Measurements from ENCODE around the gene ANLN.
"Not testable (repeated sequence)": the region's sequence is repeated elsewhere in the genome, so short reads cannot be mapped to it uniquely, and the experiment has no call there.

ANLN gene

DNA sequence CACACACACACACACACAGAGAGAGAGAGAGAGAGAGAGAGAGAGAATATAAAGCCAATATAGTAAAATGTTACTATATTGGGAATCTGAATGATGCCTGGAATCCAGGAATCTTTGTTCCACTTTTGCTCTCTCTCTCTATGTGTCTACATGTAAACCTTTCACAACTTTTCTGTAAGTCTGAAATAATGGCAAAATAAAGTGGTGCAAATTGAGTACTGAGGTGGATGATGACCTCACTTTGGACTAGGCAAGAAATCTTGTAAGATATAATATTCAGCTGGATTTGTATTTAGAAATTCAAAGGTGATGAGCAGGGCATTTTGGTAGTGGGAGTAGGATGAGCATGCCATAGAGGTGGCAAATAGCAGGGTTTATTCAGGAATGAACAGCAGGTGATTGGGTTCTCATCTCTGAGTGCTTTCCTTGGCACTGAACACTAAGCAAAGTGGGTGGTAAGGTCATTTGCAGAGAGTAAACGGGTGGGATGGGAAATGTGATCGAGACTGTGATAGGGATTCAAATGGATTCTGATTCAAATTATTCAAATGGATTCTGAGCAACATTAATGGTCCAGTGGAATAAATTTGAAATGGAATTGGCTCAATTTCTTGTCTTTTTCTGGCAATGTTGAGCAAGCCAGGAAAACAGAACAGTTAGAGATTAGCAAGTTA is 9.7 kb upstream of the ANLN start:
- no peak for DNase-seq

DNA sequence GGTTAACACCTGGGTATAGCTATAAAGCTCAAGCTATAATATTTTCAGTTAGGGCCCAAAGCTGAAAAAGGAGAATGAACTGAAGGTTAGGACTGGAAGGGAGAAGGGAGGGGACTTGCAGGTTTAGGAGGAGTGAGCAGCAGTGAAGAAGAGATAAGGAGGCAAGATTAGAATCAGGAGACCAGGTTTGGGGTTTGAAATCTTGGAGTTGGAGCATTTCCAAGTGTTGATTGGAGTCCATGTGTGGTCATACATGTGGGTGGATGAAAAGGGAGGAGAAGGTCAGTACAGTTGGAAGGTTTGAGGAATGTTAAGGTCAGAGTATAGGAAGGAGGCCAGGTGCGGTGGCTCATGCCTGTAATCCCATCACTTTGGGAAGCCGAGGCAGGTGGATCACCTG is 8.6 kb upstream of the ANLN start:
- no peak for DNase-seq

DNA sequence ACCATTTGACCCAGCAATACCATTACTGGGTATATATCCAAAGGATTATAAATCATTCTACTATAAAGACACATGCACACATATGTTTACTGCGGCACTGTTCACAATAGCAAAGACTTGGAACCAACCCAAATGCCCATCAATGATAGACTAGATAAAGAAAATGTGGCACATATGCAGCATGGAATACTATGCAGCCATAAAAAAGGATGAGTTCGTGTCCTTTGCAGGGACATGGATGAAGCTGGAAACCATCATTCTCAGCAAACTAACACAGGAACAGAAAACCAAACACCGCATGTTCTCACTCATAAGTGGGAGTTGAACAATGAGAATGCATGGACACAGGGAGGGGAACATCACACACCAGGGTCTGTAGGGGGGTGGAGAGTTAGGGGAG is 6.4 kb upstream of the ANLN start:
- DNase-seq = not testable (repeated sequence)

DNA sequence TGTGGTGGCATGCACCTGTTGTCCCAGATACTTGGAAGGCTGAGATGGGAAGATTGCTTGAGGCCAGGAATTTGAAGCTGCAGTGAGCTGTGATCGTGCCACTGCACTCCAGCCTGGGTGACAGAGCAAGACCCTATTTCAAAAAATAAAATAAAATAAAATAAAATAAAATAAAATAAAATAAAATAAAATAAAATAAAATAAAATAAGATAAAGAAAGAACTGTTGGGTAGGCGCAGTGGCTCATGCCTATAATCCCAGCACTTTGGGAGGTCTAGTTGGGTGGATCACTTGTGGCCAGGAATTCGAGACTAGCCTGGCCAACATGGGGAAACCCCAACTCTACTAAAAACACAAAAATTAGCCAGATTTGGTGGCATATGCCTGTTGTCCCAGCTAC is 4.0 kb upstream of the ANLN start:
- not testable (repeated sequence) for DNase-seq

DNA sequence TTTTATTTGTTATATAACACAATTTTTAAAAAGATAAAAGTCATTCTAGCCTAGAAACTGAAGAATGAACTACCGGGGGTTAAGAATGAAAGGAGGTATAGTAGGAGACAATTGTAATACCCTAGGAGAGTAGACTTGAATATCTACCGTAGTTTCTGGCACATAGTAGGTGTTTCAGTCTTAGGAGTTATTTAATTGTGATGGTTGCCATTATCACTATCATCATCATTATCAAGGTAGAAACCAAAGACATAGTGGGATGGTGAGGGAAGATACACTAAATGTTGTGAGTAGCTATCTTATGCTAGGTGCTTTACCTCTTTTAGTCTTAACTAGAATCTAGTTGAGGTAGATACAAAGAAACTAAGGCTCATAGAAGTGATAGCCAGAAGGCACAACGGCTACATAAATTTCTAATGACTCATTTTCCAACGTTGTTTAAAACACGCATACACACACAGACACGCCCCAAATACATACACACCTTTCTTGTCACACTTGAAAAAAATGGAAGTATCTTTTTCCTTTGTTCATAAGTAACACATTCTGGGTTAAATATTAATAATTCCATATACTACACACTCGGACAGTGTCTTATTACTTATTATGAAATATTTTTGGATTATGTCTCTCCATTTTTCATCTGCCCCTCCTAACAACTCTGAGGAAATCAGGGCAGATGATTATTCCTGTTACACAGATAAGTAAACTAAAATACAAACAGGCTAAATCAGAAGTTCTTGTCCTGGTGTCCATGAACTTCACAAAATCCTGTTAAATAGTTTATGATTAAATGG is 2.0 kb upstream of the ANLN start:
- no peak for DNase-seq

DNA sequence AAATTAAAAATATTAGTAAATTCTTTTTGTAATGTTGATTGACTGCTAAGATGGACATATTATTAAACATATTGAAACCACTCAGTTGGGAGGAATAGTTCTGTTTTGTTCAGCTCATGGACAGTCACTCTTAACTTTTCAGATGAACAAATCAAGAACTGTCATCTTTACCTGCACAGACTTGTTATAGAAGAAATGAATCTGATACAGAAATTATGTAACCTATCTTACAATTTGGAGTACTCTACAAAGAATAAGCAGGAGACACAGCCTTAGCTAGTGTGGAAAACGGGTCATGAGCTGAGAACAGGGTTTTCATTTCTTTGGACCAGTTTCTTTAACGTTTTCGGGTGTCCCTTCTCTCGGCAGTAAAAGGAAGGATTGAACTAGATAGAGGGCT is 1.2 kb upstream of the ANLN start:
- DNase-seq = no peak

DNA sequence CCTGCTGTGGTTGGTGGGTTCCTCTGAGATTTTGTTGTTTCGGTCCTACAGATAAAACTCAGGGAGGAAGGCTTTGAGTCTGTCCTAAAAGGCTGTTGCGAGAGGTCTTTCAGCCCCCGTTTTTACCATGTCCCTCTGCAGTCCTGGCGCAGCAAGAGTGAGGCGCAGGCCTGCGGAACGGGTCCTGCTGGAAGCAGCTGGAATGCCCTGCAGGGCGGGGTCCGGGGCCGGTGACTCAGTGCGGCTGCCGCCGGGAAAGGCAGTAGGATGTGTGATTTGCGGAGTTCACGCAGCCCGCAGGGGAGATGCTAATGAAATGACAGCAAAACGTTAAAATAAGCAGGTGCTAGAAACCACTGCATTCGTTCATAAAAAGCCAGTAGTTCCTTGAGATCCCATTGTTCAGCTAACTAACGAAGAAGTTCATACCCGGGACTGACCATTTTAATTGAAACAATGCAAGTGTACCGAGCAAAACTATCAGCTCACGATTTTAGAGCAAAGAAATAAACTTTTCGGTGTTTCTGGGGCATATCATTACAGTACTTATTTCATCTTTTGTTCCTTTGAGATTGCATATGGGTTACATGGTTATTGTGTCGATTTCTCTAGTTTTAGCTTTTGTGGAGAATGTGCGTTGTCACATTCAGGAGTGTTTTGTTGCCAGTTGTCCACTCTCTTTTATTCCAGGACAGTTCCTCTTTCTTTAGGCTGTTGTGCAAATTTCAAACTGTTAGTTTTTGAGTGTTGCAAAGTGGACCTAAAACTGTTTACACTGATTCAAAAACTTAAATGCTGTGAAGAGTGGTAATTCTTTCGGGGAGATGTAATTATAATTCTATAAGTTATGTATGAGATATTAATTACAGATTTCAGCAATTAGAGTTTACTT is 783 bp downstream of the ANLN start:
- peak in 16 of 56 donors; percentile 3 to 58 (median 24) for DNase-seq

DNA sequence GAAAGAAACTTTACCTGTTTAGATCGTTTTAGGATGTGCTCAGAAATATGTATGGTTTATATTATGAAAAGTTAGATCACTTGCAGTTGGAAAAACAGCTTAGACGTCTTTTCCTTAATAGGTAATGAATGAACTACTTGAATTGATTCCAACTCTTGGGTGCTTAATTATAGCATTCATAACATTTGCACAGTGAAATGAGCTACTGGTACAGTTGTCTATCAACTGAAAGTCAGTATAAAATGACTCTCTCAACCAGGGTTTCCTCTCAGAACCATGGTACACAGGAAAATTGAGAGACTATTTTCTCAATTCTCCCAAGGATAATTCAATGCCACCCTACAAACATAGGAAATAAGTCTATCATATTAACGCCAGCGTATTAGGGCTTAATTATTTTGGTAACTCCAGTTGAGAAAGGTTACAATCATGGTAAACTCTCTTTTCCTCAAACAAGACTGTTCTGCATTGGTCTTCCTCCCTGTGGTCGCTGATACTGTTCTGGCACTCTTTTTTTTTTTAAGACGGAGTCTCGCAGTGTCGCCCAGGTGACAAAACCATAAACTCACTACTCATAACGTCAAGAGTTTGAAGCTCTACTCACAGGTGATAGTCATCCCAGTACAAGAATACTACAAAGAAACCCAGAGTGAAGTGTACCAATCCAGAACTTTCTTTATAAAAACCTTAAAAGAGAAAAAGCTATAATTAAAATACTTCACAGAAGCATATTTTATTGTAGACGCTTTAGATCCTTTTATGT is 2.0 kb downstream of the ANLN start:
- DNase-seq = no peak

DNA sequence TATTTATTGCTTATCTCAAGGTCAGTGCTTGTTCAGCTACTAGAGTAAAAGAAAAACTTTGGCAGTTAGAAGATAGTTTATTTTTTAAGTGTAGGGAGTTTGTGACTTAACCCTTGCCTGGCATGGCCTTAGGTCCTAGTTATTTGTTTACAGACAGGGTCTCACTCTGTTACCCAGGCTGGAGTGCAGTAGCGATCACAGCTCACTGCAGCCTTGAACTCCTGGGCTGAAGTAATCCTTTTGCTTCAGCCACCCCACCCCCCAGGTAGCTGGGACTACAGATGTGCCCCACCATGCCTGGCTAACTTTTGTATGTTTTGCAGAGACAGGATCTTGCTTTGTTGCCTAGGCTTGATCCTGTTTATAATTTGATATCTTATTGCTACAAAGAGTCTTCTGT is 4.2 kb downstream of the ANLN start:
- DNase-seq = no peak

DNA sequence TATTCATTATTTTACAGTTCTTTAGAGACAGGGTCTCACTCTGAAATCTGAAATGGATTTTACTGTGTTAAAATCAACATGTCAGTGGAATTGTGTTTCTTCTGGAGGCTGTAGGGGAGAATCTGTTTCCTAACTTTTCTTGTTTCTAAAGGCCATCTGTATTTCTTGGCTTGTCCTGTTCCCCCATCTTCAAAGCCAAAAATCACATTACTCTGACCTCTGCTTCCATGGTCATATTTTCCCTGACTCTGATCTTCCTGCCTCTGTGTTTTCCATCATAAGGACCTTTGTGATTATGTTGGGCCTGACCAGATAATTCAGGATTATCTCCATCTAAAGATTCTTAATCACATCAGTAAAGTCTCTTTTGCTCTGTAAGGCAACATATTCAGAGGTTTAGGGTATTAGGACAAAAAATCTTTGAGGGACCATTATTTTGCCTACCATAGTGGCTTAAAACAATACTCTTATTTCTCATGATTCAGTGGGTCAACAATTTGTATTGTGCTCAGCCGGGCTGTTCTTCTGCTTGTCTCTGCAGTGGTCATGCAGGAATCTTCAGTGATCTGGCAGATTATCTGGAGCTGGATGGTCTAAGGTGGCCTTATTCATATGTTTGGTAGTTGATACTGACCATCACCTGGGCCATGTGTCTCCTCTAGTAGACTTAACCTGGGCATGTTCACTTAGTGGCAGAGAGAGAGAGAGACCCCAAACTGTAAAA is 5.7 kb downstream of the ANLN start:
- no peak for DNase-seq

DNA sequence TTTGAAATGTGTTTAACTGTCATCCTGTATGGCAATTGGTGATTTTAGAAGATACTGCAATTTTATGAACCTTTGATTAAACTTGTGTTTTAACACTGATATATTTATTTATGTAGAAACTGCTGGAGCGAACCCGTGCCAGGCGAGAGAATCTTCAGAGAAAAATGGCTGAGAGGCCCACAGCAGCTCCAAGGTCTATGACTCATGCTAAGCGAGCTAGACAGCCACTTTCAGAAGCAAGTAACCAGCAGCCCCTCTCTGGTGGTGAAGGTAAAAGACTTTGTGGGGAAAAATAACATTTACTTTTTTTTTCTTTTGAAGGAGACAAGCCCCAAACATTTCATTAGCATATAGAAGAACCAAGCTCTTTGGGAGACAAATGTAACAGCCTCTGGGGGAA is 6.5 kb downstream of the ANLN start:
- no peak for DNase-seq

DNA sequence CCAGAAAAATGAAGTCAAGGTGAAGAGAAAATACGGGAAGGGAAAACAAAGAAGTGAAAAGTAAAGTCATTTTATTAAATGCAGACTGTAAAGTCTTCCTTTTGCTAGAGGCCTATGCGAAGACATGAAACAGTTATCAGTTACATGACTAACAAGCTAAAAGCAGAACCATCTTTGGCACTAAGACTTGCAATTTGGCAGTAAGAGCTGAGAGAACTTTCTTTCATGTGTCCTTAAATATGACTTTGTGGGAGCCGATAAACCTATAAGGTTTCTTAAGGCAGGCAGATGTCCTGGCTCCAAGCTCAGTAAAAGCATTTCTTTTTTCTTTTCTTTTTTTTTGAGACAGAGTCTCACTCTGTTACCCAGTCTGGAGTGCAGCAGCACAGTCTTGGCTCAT is 10.4 kb downstream of the ANLN start:
- no peak for DNase-seq

DNA sequence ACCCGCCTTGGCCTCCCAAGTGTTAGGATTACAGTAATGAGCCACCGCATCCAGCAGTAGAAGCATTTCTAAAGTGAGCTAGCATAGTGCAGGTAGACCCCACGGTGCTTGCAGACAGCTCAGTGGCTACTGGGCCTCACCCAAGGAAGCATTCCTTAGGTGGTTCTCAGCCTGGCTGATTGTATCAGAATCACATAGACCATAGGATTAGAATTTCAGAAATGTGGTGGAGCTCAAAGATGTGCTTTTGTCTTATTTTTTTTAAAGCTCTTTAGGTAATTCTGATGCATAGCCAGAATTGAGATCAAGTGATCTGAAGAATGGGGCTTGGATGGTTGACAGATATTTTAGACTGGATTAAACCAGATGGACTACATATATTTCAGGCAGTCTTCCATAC is 10.9 kb downstream of the ANLN start:
- no peak for DNase-seq

DNA sequence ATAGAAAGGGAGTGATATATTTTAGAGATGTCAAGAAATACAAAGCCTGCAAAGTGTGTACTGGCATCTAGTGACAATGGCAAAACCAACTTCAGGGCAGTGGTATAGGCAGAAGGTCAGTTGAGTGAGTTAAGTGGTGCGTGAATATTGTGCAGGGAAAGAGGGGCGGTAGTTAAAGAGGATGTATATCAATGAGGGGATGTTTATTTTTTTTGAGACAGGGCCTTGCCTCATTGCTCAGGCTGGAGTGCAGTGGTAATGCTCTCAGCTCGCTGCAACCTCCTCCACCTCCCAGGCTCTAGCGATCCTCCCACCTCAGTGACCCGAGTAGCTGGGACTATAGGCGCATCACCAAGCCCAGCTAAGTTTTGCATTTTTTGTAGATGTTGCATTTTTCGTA is 13.8 kb downstream of the ANLN start:
- DNase-seq = no peak

DNA sequence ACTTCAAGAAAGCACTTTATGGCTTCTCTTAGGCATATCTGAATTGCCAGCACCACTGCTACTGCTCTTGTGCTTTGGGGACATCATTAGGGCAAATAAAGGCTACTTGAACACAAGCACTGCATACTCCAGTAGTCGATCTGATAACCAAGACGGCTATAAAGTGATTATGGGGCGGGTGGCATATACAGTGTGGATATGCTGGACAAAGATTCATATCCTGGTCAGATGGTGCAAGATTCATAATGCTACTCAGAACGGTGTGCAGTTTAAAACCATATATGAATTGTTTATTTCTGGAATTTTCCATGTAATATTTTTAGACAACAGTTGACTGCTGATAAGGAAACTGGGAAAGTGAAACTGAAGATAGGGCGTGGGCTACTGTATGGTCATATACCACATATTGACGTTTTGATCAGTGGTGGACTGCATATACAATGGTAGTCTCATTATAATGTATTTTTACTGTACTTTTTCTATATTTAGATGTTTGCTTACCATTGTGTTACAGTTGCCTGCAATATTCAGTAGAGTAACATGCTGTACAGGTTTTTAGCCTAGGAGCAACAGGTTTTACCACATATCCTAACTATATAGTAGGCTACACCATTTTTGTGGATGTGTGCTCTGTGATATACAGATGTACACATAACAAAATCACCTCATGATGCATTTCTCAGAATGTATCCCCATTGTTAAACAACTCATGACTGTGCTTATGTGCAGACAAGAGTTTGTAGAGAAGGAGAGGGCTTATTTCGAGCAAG is 15.2 kb downstream of the ANLN start:
- DNase-seq = no peak

DNA sequence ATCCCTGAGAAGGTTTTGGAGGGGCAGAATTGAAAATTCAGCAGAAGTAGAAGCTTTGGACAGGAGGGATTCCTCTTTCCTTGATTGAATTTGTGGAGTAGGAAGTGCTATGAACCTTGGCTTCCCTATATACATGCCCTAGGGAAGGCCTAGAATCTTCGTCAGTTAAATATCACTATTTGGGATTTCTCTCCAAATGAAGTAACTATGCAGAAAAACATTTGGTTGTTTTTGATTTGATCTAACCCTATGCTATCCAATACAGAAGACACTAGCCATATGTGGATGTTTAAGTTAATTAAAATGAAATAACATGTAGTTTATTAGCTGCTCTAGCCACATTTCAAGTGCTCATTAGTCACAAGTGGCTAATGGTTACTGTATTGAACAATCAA is 15.7 kb downstream of the ANLN start:
- no peak for DNase-seq

DNA sequence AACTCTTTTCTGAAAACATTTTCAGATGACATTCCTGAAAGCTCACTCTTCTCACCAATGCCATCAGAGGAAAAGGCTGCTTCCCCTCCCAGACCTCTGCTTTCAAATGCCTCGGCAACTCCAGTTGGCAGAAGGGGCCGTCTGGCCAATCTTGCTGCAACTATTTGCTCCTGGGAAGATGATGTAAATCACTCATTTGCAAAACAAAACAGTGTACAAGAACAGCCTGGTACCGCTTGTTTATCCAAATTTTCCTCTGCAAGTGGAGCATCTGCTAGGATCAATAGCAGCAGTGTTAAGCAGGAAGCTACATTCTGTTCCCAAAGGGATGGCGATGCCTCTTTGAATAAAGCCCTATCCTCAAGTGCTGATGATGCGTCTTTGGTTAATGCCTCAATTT is 16.5 kb downstream of the ANLN start:
- peak in 50 of 56 donors; percentile 11 to 84 (median 64) for DNase-seq

DNA sequence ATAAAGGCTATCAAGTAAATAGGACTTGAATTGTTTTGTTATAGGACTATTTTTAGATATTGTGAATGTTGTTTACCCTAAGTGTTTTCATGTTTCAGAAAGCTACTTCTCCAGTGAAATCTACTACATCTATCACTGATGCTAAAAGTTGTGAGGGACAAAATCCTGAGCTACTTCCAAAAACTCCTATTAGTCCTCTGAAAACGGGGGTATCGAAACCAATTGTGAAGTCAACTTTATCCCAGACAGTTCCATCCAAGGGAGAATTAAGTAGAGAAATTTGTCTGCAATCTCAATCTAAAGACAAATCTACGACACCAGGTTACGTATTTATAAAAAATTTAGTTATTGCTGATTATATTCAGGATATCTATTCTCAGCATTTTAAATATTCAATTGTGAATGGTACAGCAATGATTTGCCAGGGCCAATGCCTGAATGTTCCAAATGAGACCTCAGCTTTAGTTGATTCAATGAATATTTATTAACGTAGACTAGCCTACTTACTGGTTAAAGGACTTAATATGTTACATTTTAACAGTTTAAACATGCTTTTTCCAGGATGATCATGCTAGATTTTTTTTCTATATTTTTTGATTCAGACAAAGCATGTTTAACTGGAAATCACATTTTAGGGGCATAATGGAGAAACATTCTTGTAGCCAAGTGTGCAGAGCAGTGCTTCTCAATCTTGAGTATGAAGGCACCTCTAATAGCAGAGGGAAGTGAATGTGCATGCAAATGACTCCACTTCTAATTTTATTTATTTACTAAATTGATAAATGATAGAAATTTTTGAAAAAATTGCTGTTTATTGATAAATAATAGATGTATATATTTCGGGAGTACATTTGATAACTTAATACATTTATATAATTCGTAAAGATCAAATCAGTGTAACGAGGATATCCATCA is 18.2 kb downstream of the ANLN start:
- no peak for DNase-seq

DNA sequence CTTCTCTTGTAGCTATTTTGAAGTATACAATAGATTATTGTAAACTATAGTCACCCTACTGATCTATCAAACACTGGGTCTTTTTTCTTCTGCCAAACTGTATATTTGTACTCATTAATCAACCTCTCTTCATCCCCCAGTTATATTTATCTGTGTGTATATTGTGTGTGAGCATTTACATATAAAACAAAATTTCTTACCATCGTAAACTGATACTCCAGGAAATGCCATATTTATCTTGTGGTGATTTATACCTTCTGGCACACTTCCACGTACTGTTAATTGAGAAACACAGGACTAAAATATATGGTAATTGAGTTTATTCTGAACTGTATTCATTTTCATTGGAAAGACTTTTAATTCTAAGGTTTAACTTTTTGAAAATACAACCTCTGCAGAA is 18.9 kb downstream of the ANLN start:
- no peak for DNase-seq

All from nucleus accumbens (tissue), 56 donors.